Muscle layer of duodenum (tissue), 2 donors: ENCODE results near the gene RANGAP1.

Source experiments
- H3K27ac ChIP-seq: one replicate; pipeline ENCODE4 v1.7.0; 2013; ENCODE audit warnings: mild to moderate bottlenecking, low read length
- H3K27me3 ChIP-seq: one replicate; pipeline ENCODE4 v1.7.0; 2013; ENCODE audit warnings: low read depth, mild to moderate bottlenecking, control low read depth, low read length
- H3K36me3 ChIP-seq, 2 donors: one replicate each; pipeline ENCODE4 v1.7.0; 2013; ENCODE audit warnings: low read length in 2 of 2, control low read depth in 1 of 2, mild to moderate bottlenecking in 1 of 2; ENCODE audit not compliant: insufficient read depth in 2 of 2, control insufficient read depth in 1 of 2
- H3K4me1 ChIP-seq, 2 donors: one replicate each; pipeline ENCODE4 v1.7.0; 2013; ENCODE audit warnings: low read length in 2 of 2, mild to moderate bottlenecking in 2 of 2, control low read depth in 1 of 2, moderate library complexity in 1 of 2; ENCODE audit not compliant: insufficient read depth in 2 of 2, control insufficient read depth in 1 of 2
- H3K4me3 ChIP-seq, 2 donors: one replicate each; pipeline ENCODE4 v1.7.0; 2013; ENCODE audit warnings: low read length in 2 of 2, low read depth in 1 of 2, mild to moderate bottlenecking in 1 of 2
- H3K9me3 ChIP-seq, 2 donors: one replicate each; pipeline ENCODE4 v1.7.0; 2013; ENCODE audit warnings: low read length in 2 of 2, control low read depth in 1 of 2, mild to moderate bottlenecking in 1 of 2; ENCODE audit not compliant: control insufficient read depth in 1 of 2
- donor health status: healthy.

RANGAP1 gene

GRCh38 chr22:41314821-41315220 is 28.8 kb upstream of the RANGAP1 start:
- Histone ChIP-seq H3K27me3 (no peaks in the 10 kb centered on the region), H3K4me1 (no peaks in the 10 kb centered on the region), H3K27ac (no peak overlapping the region), H3K9me3 (no peaks in the 10 kb centered on the region), H3K36me3 (no peaks in the 10 kb centered on the region), H3K4me3 (no peak overlapping the region)

GRCh38 chr22:41311487-41311886 is 25.5 kb upstream of the RANGAP1 start:
- H3K9me3 ChIP-seq, result no peaks in the 10 kb centered on the region
- no peaks in the 10 kb centered on the region for H3K27me3 ChIP-seq
- no peaks in the 10 kb centered on the region for H3K36me3 ChIP-seq
- no peak overlapping the region for H3K4me3 ChIP-seq
- peaks cover 7 to 13% of the 10 kb centered on the region in 2 donors for H3K4me1 ChIP-seq
- no peak overlapping the region for H3K27ac ChIP-seq

- peaks cover 7 to 17% of the 10 kb centered on the region in 2 donors for H3K4me1 ChIP-seq
- no peaks in the 10 kb centered on the region for H3K9me3 ChIP-seq
- H3K27me3 ChIP-seq, result no peaks in the 10 kb centered on the region
- no peaks in the 10 kb centered on the region for H3K36me3 ChIP-seq
- H3K27ac ChIP-seq, result no peak overlapping the region
- H3K4me3 ChIP-seq, result no peak overlapping the region
Observed at GRCh38 chr22:41310336-41310735, 24.3 kb upstream of the RANGAP1 start.

GRCh38 chr22:41308544-41308947 is 22.6 kb upstream of the RANGAP1 start:
- Histone ChIP-seq H3K4me1 (peaks cover 7 to 17% of the 10 kb centered on the region in 2 donors), H3K27ac (peak overlapping the region; percentile 12), H3K27me3 (no peaks in the 10 kb centered on the region), H3K4me3 (no peak overlapping the region), H3K36me3 (no peaks in the 10 kb centered on the region), H3K9me3 (no peaks in the 10 kb centered on the region)

GRCh38 chr22:41308054-41308453 is 22.1 kb upstream of the RANGAP1 start:
- Histone ChIP-seq H3K36me3 (no peaks in the 10 kb centered on the region), H3K9me3 (no peaks in the 10 kb centered on the region), H3K4me1 (peaks cover 10 to 21% of the 10 kb centered on the region in 2 donors), H3K27me3 (no peaks in the 10 kb centered on the region), H3K27ac (peak overlapping the region; percentile 12), H3K4me3 (no peak overlapping the region)

GRCh38 chr22:41305646-41306045 is 19.7 kb upstream of the RANGAP1 start:
- Histone ChIP-seq H3K27ac (no peak overlapping the region), H3K36me3 (no peaks in the 10 kb centered on the region), H3K4me3 (no peak overlapping the region), H3K4me1 (peaks cover 13 to 32% of the 10 kb centered on the region in 2 donors), H3K9me3 (no peaks in the 10 kb centered on the region), H3K27me3 (no peaks in the 10 kb centered on the region)

GRCh38 chr22:41302811-41303210 is 16.8 kb upstream of the RANGAP1 start:
- Histone ChIP-seq H3K9me3 (no peaks in the 10 kb centered on the region), H3K27me3 (no peaks in the 10 kb centered on the region), H3K4me1 (peaks cover 7 to 23% of the 10 kb centered on the region in 2 donors), H3K36me3 (no peaks in the 10 kb centered on the region), H3K27ac (peak overlapping the region; percentile 79), H3K4me3 (peak overlapping the region; percentile 67 to 92)

- Histone ChIP-seq H3K27ac (peak overlapping the region; percentile 79), H3K9me3 (no peaks in the 10 kb centered on the region), H3K36me3 (no peaks in the 10 kb centered on the region), H3K27me3 (no peaks in the 10 kb centered on the region), H3K4me3 (peak overlapping the region; percentile 67 to 92), H3K4me1 (peaks cover 6 to 20% of the 10 kb centered on the region in 2 donors)
Observed at GRCh38 chr22:41302021-41302767, 16.2 kb upstream of the RANGAP1 start.

- H3K36me3 ChIP-seq, result no peaks in the 10 kb centered on the region
Observed at GRCh38 chr22:41301085-41302020, 15.4 kb upstream of the RANGAP1 start, which contains the start of gene ZC3H7B. Gene ZC3H7B (plus strand): TSS chr22:41301525. CDS start chr22:41320661, 19,136 bp downstream.

GRCh38 chr22:41300661-41301060 is 14.7 kb upstream of the RANGAP1 start:
- H3K4me3 ChIP-seq, result peak overlapping the region; percentile 64 to 92
- no peaks in the 10 kb centered on the region for H3K27me3 ChIP-seq
- H3K36me3 ChIP-seq, result no peaks in the 10 kb centered on the region
- no peaks in the 10 kb centered on the region for H3K9me3 ChIP-seq
- peaks cover 6 to 19% of the 10 kb centered on the region in 2 donors for H3K4me1 ChIP-seq
- H3K27ac ChIP-seq, result no peak overlapping the region

More at GRCh38 chr22:41301085-41302020, 15.4 kb upstream of the RANGAP1 start, which contains the start of gene ZC3H7B:
- Histone ChIP-seq H3K27ac (peak within 1 kb of the TSS; percentile 79), H3K27me3 (no peaks in the 10 kb centered on the region), H3K4me1 (peaks cover 6 to 20% of the 10 kb centered on the region in 2 donors), H3K4me3 (peak within 1 kb of the TSS; percentile 67 to 92), H3K9me3 (no peaks in the 10 kb centered on the region)
